H1 (cell line): Measurements from ENCODE around the gene AGO3. TPM values are rescaled to one million over a fixed set of nuclear protein-coding genes. Genes with fewer than 3 reads are reported as not detected.

Experiments
- CTCF ChIA-PET: fragments of 300-600 bp; sonication (Branson Sonifier 250); formaldehyde crosslinking; loops from one replicate; lab custom pipeline; 2021; ENCODE audit not compliant: partially characterized antibody; lab: Charles Lee
- POLR2A ChIA-PET: fragments of 300-600 bp; sonication (Branson Sonifier 250); formaldehyde crosslinking; loops from one replicate; lab custom pipeline; 2021; ENCODE audit warnings: inconsistent platforms; ENCODE audit not compliant: partially characterized antibody; lab: Charles Lee
- DNase-seq, 2 experiments: peaks; one replicate each; pipeline versions ENCODE4 v3.0.0 to v3.0.0-alpha.2; 2010 to 2022; ENCODE audit warnings: low spot score in 2 of 2, low read depth in 1 of 2, mixed read lengths in 1 of 2
- FAIRE-seq: peaks from 2 replicates; lab custom pipeline; 2011; peaks lifted over from hg19 to GRCh38; lab: Jason Lieb, UNC
- H2AFZ ChIP-seq: 2 replicates; pipeline ENCODE4 v1.8.1; 2012; ENCODE audit warnings: low read length, inconsistent platforms
- H2AK5ac ChIP-seq: 2 replicates; pipeline ENCODE4 v1.6.1; 2013; ENCODE audit warnings: low read depth, low read length
- H2BK120ac ChIP-seq: replicated peaks from 2 replicates; pipeline ENCODE3; 2013; ENCODE audit warnings: low read depth, low read length, inconsistent platforms
- H2BK12ac ChIP-seq: 2 replicates; pipeline ENCODE4 v1.6.1; 2013; ENCODE audit warnings: low read depth, low read length
- H2BK15ac ChIP-seq: 2 replicates; pipeline ENCODE4 v1.6.1; 2013; ENCODE audit warnings: low read length
- H2BK20ac ChIP-seq: 2 replicates; pipeline ENCODE4 v1.6.1; 2013; ENCODE audit warnings: low read length
- H2BK5ac ChIP-seq: 2 replicates; pipeline ENCODE4 v1.6.1; 2013; ENCODE audit warnings: low read depth, low read length
- H3K14ac ChIP-seq: 2 replicates; pipeline ENCODE4 v1.6.1; 2013; ENCODE audit warnings: inconsistent platforms; ENCODE audit not compliant: insufficient read length
- H3K18ac ChIP-seq: 2 replicates; pipeline ENCODE4 v1.6.1; 2013; ENCODE audit warnings: low read length; ENCODE audit errors: extremely low read depth
- H3K23ac ChIP-seq: 2 replicates; pipeline ENCODE4 v1.6.1; 2013; ENCODE audit warnings: inconsistent platforms; ENCODE audit not compliant: insufficient read length
- H3K23me2 ChIP-seq: 2 replicates; pipeline ENCODE4 v1.6.1; 2013; ENCODE audit warnings: low read depth, low read length
- H3K27ac ChIP-seq: 2 replicates; pipeline ENCODE4 v1.6.1; 2011; ENCODE audit warnings: low read depth, low read length, inconsistent platforms
- H3K27me3 ChIP-seq, 4 experiments: replicated peaks in 1 of 4; 1 replicate in 1 of 4; 2 replicates in 3 of 4; pipeline versions ENCODE4 v1.6.1 to v1.8.1; 2011 to 2013; ENCODE audit warnings: low read length in 3 of 4, mild to moderate bottlenecking in 3 of 4, inconsistent platforms in 2 of 4, mixed read lengths in 2 of 4, moderate library complexity in 1 of 4; ENCODE audit not compliant: control insufficient read depth in 3 of 4, insufficient read depth in 3 of 4; ENCODE audit errors: extremely low read depth in 1 of 4
- H3K36me3 ChIP-seq, 4 experiments: 2 replicates each; pipeline versions ENCODE4 v1.6.1 to v1.8.1; 2011 to 2013; ENCODE audit warnings: mild to moderate bottlenecking in 4 of 4, low read length in 3 of 4, moderate library complexity in 2 of 4, control low read depth in 1 of 4, inconsistent platforms in 1 of 4; ENCODE audit not compliant: insufficient read depth in 4 of 4, control insufficient read depth in 2 of 4
- H3K4ac ChIP-seq: replicated peaks from 2 replicates; pipeline ENCODE3; 2013; ENCODE audit warnings: low read length, low read depth, mixed read lengths, inconsistent platforms; ENCODE audit not compliant: insufficient read length
- H3K4me1 ChIP-seq, 4 experiments: replicated peaks in 1 of 4; 1 replicate in 1 of 4; 2 replicates in 3 of 4; pipeline versions ENCODE4 v1.6.1 to v1.8.1; 2011 to 2013; ENCODE audit warnings: low read length in 3 of 4, inconsistent platforms in 2 of 4, mixed read lengths in 1 of 4; ENCODE audit not compliant: insufficient read depth in 4 of 4, control insufficient read depth in 3 of 4
- H3K4me2 ChIP-seq, 2 experiments: 2 replicates each; pipeline versions ENCODE4 v1.6.1 to v1.8.1; 2011 to 2013; ENCODE audit warnings: low read depth in 2 of 2, low read length in 2 of 2, control low read depth in 1 of 2, inconsistent platforms in 1 of 2, mild to moderate bottlenecking in 1 of 2; ENCODE audit not compliant: insufficient read depth in 1 of 2
- H3K4me3 ChIP-seq, 4 experiments: fragments of 200-600, 300-600 bp in 1 of 4; sonication (generic), shearing (Covaris generic), sonication (Bioruptor Twin) in 1 of 4; 2 replicates each; pipeline versions ENCODE4 v1.5.1 to v1.8.1; 2011 to 2016; ENCODE audit warnings: low read length in 4 of 4, low read depth in 3 of 4, control low read depth in 2 of 4, inconsistent platforms in 2 of 4, mild to moderate bottlenecking in 2 of 4, mixed read lengths in 1 of 4, moderate library complexity in 1 of 4; ENCODE audit not compliant: insufficient read depth in 2 of 4; ENCODE audit errors: extremely low read depth in 1 of 4
- H3K56ac ChIP-seq: replicated peaks from 2 replicates; pipeline ENCODE3; 2013; ENCODE audit warnings: low read depth, mild to moderate bottlenecking, mixed read lengths, low read length, inconsistent platforms; ENCODE audit not compliant: insufficient read length
- H3K79me1 ChIP-seq: 2 replicates; pipeline ENCODE4 v1.6.1; 2013; ENCODE audit warnings: low read depth, low read length, control low read depth
- H3K79me2 ChIP-seq, 2 experiments: 2 replicates each; pipeline versions ENCODE4 v1.6.1 to v1.8.1; 2012 to 2013; ENCODE audit warnings: low read length in 2 of 2, mild to moderate bottlenecking in 2 of 2, inconsistent platforms in 1 of 2; ENCODE audit not compliant: insufficient read depth in 2 of 2, control insufficient read depth in 1 of 2
- H3K9ac ChIP-seq, 4 experiments: replicated peaks in 1 of 4; 1 replicate in 1 of 4; 2 replicates in 3 of 4; pipeline versions ENCODE4 v1.6.1 to v1.8.1; 2011 to 2013; ENCODE audit warnings: low read depth in 3 of 4, low read length in 3 of 4, control low read depth in 2 of 4, mild to moderate bottlenecking in 2 of 4, moderate library complexity in 2 of 4, inconsistent platforms in 1 of 4; ENCODE audit errors: extremely low read depth in 1 of 4
- H3K9me3 ChIP-seq, 2 experiments: 2 replicates each; pipeline versions ENCODE4 v1.6.1 to v1.8.1; 2012 to 2013; ENCODE audit warnings: mild to moderate bottlenecking in 2 of 2, moderate library complexity in 2 of 2, control low read depth in 1 of 2, inconsistent platforms in 1 of 2, low read depth in 1 of 2, low read length in 1 of 2, mixed read lengths in 1 of 2; ENCODE audit not compliant: insufficient read depth in 2 of 2
- H4K20me1 ChIP-seq, 2 experiments: replicated peaks in 1 of 2; 2 replicates each; pipeline versions ENCODE3 to v1.8.1; 2011 to 2013; ENCODE audit warnings: inconsistent platforms in 2 of 2, low read length in 2 of 2, mild to moderate bottlenecking in 1 of 2; ENCODE audit not compliant: insufficient read depth in 2 of 2, control insufficient read depth in 1 of 2
- H4K5ac ChIP-seq: 2 replicates; pipeline ENCODE4 v1.6.1; 2013; ENCODE audit warnings: low read length, low read depth, mixed read lengths, inconsistent platforms; ENCODE audit not compliant: insufficient read length
- H4K8ac ChIP-seq: 2 replicates; pipeline ENCODE4 v1.8.0; 2013; ENCODE audit warnings: mild to moderate bottlenecking, moderate library complexity, low read length, inconsistent platforms; ENCODE audit not compliant: insufficient read depth; ENCODE audit errors: extremely low read depth
- H4K91ac ChIP-seq: replicated peaks from 2 replicates; pipeline ENCODE3; 2013; ENCODE audit warnings: low read length, mixed read lengths, inconsistent platforms; ENCODE audit not compliant: insufficient read length
- CBX5 ChIP-seq: fragments of 300-800, 300-1000 bp; sonication (generic); IDR thresholded peaks from 2 replicates; pipeline ENCODE4 v1.7.1; 2016; ENCODE audit warnings: antibody characterized with exemption, low read length, low read depth
- CEBPB ChIP-seq: IDR thresholded peaks from 2 replicates; pipeline ENCODE4 v1.6.1; 2012; ENCODE audit warnings: low read depth, low read length
- CHD2 ChIP-seq: IDR thresholded peaks from 2 replicates; pipeline ENCODE4 v1.6.1; 2012; ENCODE audit warnings: low read length, improper control_type of control experiment
- EGR1 ChIP-seq: IDR thresholded peaks from 2 replicates; pipeline ENCODE4 v1.6.1; 2011; ENCODE audit warnings: low read depth, low read length, borderline replicate concordance
- GTF2F1 ChIP-seq: IDR thresholded peaks from 2 replicates; pipeline ENCODE4 v1.6.1; 2012; ENCODE audit warnings: low read depth, low read length, improper control_type of control experiment, borderline replicate concordance
- JUND ChIP-seq: IDR thresholded peaks from 2 replicates; pipeline ENCODE4 v1.6.1; 2011; ENCODE audit warnings: mild to moderate bottlenecking, improper control_type of control experiment, low read length
- KDM1A ChIP-seq: fragments of 200-600, 300-600 bp; sonication (generic); IDR thresholded peaks from 2 replicates; pipeline ENCODE4 v1.7.1; 2016; ENCODE audit warnings: mild to moderate bottlenecking, low read length, borderline replicate concordance
- KDM4A ChIP-seq: IDR thresholded peaks from one replicate; pipeline ENCODE4 v1.7.1; 2012; ENCODE audit warnings: low read depth, mild to moderate bottlenecking, moderate library complexity, low read length, inconsistent platforms; ENCODE audit not compliant: severe bottlenecking
- KDM5A ChIP-seq: fragments of 200-600 bp; IDR thresholded peaks from 2 replicates; pipeline ENCODE4 v1.7.1; 2012; ENCODE audit warnings: mild to moderate bottlenecking, low read length, inconsistent platforms, mixed read lengths
- POU5F1 ChIP-seq: IDR thresholded peaks from 2 replicates; pipeline ENCODE4 v1.6.1; 2011; ENCODE audit warnings: low read depth, mild to moderate bottlenecking, low read length, moderate library complexity
- TAF1 ChIP-seq: IDR thresholded peaks from 2 replicates; pipeline ENCODE4 v1.6.1; 2011; ENCODE audit warnings: mild to moderate bottlenecking, low read depth, low read length
- WGBS, 2 experiments: shearing (Covaris generic) in 1 of 2; methylation state at CpG; one replicate each; pipeline versions ENCODE4 v1.1.6 to v1.1.7; 2013 to 2015; ENCODE audit warnings: low lambda C conversion rate in 2 of 2, mixed read lengths in 2 of 2, inconsistent platforms in 1 of 2, low coverage in 1 of 2, missing lambda C conversion rate in 1 of 2; ENCODE audit not compliant: insufficient replicate concordance in 2 of 2, insufficient coverage in 1 of 2, insufficient read length in 1 of 2; ENCODE audit errors: extremely low coverage in 1 of 2, missing lambda C conversion rate in 1 of 2; 5-methylcytosine and 5-hydroxymethylcytosine counted together
- polyA plus RNA-seq, 7 experiments: library from polyadenylated mRNA; depleted of rRNA in 3 of 7; stranded (reverse) in 5 of 7; unstranded in 2 of 7; fragments of >200 nt in 5 of 7; fragments of 200-250 nt in 2 of 7; gene quantifications; 1 replicate in 5 of 7; 2 replicates in 1 of 7; 4 replicates in 1 of 7; pipeline versions ENCODE4 v1.2.1 to v1.2.3, GENCODE V29; 2011 to 2013; ENCODE audit warnings: missing spikeins in 2 of 7, mixed read lengths in 2 of 7
- total RNA-seq: library from RNA; stranded (reverse); fragmentation: NEBNext Ultra II Directional; extraction: Animal tissue kit (Norgen Biotek cat#: 25700); gene quantifications from 2 replicates; pipeline ENCODE4 v1.2.1, GENCODE V29; 2021
- TF ChIP-seq, protein P1 (sequence below): IDR thresholded peaks from 2 replicates; pipeline ENCODE4 v1.6.1; 2012; ENCODE audit warnings: inconsistent platforms
- TF ChIP-seq, protein P2 (sequence below): IDR thresholded peaks from 2 replicates; pipeline ENCODE4 v1.6.1; 2011; ENCODE audit warnings: low read length, improper control_type of control experiment

The AGO3 gene
- total and polyA plus RNA-seq, 2 of the 8 experiments (the other 6 are each of a cell fraction or from before 2014, with no cell fraction given): 10.7 to 26.4 TPM

DNA sequence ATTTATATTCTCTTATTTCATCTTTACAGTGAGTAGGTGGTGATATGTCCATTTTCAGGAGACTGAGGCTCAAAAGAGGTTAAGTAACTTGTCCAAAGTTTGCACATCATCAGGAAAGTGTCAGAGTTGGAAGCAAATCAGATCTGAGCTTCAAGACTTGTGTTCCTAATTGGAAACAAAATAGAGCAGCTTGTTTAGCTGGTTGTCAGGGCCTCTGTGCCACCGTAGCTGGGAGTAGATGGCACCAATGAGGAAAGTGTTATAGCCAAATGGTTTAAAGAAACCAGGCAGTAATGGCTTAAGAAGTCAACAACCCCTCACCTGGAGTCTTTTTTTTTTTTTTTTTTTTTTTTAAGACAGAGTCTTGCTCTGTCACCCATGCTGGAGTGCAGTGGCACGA, 28.2 kb upstream of the AGO3 start:
- Histone ChIP-seq H4K20me1 (peaks cover 0 to 6% of the 10 kb centered on the region in 2 experiments), H3K14ac (no peak overlapping the region), H3K18ac (no peak overlapping the region), H3K9ac (no peak overlapping the region), H3K23ac (no peak overlapping the region), H3K36me3 (peaks cover 13 to 54% (median 35%) of the 10 kb centered on the region in 4 experiments), H2AFZ (no peak overlapping the region), H3K4me2 (no peak overlapping the region)
- 93% methylated on average over 1 of the region's 2 CpGs; no CpG with 5 or more reads in 1 of the 2 experiments for WGBS, 2 experiments
- TF ChIP-seq, protein P1, sequence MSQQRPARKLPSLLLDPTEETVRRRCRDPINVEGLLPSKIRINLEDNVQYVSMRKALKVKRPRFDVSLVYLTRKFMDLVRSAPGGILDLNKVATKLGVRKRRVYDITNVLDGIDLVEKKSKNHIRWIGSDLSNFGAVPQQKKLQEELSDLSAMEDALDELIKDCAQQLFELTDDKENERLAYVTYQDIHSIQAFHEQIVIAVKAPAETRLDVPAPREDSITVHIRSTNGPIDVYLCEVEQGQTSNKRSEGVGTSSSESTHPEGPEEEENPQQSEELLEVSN: no peak
- TF ChIP-seq POU5F1 (no peak), KDM5A (no peak), TAF1 (no peak), KDM1A (no peak), CEBPB (no peak), JUND (no peak), KDM4A (no peak), EGR1 (no peak), CBX5 (no peak), GTF2F1 (no peak), CHD2 (no peak)
- TF ChIP-seq, protein P2, sequence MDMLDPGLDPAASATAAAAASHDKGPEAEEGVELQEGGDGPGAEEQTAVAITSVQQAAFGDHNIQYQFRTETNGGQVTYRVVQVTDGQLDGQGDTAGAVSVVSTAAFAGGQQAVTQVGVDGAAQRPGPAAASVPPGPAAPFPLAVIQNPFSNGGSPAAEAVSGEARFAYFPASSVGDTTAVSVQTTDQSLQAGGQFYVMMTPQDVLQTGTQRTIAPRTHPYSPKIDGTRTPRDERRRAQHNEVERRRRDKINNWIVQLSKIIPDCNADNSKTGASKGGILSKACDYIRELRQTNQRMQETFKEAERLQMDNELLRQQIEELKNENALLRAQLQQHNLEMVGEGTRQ: no peak
- TF ChIP-seq, all 59 proteins: peak for 0
- POLR2A ChIA-PET: no interaction called here
- H2BK12ac ChIP-seq: no peak overlapping the region
- no peak overlapping the region for H3K27ac ChIP-seq
- no peaks in the 10 kb centered on the region for H3K27me3 ChIP-seq
- CTCF ChIA-PET: interaction anchor here (0.7 to 2.6 kb wide), 3 partner anchors 17 to 218 kb away, joined by 3 to 7 read pairs (median 6); no protein-coding TSS in a partner anchor
- H2BK20ac ChIP-seq: no peak overlapping the region
- H3K9me3 ChIP-seq: no peaks in the 10 kb centered on the region
- H3K79me1 ChIP-seq: no peaks in the 10 kb centered on the region; the same call in 1 of the 2 replicates
- no peak overlapping the region for H2BK15ac ChIP-seq
- no peak overlapping the region for H2BK5ac ChIP-seq
- no peaks in the 10 kb centered on the region for H3K4me1 ChIP-seq
- no peak for DNase-seq
- no peak overlapping the region for H3K4ac ChIP-seq
- H3K56ac ChIP-seq: no peak overlapping the region
- H4K8ac ChIP-seq: no peak overlapping the region
- FAIRE-seq: no peak
- no peak overlapping the region for H3K4me3 ChIP-seq
- H4K5ac ChIP-seq: no peak overlapping the region
- H2BK120ac ChIP-seq: no peak overlapping the region
- no peaks in the 10 kb centered on the region; the same call in 1 of the 2 replicates for H3K23me2 ChIP-seq
- no peak overlapping the region for H2AK5ac ChIP-seq
- H3K79me2 ChIP-seq: no peaks in the 10 kb centered on the region
- no peak overlapping the region for H4K91ac ChIP-seq
